GM19238 (cell line): Measurements from ENCODE around the gene SEZ6.

Source experiments
- DNase-seq: peaks from one replicate; pipeline ENCODE4 v3.0.0; 2011; ENCODE audit warnings: low spot score; ENCODE audit not compliant: insufficient read length

Gene SEZ6

DNA sequence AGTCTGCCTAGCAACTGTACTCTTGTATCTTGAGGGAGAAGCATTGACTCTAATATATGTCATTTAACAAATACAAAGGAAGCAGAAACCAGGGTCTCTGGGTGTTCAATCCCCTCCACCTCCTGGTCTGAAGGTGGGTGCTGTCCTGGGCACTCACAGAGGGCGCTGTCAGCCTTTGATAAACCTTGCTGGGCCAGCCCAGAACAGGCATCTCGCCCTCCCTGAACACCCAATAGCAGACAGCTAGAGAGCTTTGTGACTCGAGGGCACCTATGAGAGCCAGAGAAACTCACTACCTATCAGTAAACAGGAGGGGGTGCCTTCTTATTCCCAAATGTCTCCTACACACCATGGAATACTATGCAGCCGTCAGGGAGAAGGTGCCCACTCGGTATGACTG is 30.8 kb upstream of the SEZ6 start:
- no peak for DNase-seq

DNA sequence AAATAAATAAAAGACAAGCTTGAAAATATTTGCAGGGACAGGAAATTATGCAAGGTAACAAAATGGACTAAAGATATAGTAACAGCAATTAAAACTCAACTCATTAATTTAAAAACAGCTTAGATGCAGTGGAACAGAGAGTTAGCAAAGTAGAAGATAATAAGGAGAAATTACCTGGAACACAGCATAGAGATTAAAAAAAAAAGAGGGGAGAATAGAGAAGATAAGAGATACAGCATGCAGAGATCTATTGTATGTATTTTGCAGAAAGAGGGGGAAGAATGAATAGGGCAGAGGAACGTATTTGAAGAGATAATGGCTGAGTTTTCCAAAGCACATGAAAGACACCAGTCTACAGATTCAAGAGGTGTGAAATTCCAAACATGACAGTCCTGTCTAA is 28.7 kb upstream of the SEZ6 start:
- DNase-seq = no peak

DNA sequence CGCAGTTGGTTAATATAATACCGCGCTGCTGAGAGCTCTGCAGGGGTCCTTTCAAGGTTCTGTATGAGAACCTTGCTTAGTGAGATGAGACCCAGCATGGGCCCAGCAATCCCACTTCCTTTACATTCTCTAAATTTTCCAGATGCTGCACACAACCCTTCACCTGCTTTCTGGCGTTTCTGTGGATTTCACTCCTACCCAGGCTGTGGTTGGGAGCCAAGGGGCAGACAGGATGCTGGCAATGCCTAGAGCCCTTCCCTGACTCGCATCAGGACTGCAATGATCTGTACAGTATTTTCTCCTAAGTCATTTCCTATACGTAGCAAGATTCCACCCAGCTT is 27.0 kb upstream of the SEZ6 start:
- DNase-seq = no peak

DNA sequence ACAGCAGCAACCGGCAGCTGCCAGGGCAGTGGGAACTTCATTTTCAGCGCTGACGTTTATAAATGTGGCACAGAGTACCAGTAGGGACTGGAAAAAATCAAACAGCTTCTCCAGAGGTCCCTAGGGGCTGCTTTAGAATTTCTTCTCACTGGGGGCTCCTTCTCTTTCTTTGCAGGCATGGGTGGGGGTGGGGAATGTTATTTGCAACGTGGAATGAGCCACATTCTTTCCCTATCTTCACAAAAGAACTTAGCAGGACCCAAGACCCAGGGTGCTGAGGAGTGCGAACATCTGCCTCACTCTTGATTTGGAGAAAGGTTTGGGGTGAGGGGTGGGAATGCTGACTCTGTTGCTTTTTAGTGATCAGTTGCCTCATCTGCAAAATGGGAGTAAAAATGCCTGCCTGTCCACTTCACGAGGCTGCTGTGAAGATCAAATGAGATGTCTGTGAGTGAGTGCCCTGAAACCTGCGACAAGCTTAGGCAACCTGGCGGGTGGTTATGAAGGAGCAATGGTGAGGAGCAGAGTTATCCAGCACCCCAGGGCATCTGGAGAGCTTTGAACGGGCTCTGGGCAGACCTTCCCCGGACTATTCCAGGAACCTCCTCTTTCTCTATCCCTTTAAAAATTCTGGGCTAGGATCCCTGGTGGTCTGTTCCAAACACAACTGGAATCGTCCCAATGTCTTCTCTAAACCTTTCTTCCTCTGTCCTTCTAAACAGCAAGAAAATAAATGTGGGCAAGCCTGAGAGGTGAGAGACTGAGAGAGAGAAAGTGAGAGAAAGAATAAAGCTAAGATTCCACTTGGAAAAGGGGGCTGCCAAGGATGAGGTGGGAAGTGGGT is 26.4 kb upstream of the SEZ6 start:
- no peak for DNase-seq

DNA sequence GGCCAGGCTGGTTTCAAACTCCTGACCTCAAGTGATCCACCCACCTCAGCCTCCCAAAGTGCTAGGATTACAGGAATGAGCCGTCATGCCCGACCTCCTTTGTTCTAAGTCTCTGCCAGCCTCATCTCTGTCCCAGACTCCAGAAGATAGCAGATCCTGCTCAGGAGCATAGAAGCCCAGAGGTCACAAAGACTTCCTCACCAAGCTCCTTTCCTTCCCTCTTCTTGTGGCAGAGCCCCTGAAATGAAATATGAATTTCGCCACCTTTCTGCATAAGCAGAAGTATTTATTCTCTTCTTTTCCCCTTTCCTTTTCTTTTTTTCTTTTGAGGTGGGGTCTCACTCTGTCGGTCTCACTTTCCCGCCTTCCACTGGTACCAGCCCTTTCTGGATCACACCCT is 25.7 kb upstream of the SEZ6 start:
- no peak for DNase-seq

DNA sequence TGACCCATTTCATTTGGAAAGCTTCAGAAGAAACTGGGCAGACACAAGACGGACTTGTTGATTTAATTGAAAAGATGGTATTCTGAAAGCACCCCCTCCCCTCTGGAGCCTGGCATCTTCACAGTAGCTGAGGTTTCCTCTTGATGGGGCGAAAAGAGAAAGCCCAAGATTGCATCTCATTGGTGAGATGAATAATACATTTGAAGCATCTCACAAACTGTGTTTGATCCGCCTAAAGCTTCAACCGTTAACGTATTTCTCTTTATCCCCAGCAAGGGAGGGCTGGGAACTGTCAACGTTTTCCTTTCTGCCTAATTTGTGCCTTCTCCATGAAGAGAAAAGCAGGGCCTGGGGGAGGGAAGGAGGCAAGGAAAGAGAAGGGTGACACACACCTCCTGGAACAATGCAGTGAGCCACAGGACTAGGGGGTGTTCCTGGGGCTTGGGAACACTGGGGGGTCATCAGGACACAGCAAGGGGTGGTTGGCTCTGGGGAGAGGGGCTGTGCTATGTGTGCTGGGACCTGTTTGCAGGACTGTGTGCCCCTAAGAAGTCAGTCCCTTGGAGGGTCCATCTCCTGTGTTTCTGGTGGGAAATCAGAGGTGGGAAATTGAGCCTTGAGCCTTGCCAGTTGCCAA is 18.6 kb upstream of the SEZ6 start:
- no peak for DNase-seq

DNA sequence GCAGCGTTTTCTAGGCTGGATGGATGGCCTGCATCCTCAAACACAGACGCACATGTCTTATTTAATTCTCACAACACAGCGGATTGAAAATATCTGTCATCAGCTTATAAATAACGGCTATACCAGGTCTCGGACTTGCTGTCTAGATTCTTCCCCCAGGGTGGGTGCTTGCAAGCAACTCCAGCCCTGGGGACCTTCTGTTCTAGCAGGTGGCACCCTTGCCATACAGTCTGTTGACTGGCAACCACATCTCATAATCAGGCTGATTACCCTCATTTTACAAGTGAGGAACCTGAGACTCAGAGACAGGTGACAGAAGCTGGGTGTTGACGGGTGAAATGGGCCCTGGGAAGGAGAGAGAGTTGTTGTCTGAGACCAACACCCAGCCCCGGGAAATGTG is 16.2 kb upstream of the SEZ6 start:
- no peak for DNase-seq

DNA sequence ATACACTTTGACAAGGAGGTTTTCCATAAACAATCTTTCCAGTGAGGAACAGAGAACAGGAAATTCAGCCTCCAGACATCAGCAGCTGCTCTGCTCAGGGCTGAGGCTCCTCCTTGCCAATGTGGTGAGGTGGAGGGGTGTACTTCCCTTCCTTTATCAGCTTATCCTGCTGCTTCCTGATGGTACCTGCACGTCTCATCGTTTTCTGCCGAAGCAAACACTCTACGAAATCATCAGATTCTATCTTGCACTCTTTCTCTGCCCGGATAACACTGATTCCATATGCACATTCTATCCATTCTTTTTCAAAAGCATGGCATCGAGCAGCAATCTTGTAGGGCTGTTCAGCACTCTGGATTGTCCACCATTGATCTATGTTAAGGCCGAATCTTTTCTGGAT is 15.4 kb upstream of the SEZ6 start:
- DNase-seq = no peak

DNA sequence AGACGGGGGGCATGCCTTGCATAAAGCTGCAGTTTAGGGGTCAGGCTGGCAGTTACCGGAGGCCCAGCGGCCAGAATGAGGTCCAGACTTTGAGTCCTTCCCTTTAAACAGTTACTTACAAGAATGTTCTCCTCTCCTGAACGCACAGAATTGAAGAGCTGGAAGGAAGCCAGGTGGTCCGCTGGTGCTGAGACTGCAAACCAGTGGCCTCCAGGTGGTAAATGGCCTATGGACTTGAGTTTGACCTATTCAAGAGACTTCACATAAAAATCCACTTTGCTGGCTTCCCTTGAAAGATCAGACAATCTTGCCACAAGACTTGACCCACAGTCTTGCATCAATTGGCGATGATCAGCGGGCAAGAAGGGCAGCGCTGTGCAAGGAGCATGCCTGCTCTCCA is 14.7 kb upstream of the SEZ6 start:
- DNase-seq = no peak

DNA sequence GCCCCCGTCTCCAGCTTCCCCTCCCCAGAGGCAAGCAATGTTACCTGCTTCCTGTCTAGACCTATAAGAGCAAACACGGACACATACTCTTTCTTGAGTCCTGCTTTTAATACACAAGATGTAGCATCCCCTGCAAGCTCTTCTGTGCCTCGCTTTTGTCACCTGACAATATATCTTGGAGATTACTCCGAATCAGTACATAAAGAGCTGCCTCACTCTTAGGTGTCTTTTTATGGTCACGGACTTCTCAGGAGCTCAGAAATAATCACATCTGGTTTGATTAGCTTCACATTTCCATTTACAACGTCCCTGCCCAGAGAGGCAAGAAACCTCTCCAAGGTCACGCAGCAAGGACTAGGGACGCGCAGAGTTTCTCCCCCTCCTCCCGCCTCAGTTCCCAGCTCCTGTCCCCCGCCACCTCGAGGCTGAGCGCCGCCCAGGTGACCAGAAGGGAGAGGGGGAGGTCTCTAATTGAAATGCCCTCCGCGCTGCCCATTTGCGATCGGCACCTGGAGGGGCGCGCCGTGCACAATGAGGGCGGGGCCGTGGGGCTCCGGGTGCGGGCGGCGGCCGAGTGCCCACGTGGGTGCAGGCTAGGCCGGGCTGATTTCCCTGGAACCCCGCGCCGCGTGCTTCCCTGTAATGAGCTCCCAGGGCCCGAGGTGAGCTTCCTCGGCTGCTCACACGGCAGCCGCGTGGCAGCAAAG is 13.8 kb upstream of the SEZ6 start:
- DNase-seq = no peak

DNA sequence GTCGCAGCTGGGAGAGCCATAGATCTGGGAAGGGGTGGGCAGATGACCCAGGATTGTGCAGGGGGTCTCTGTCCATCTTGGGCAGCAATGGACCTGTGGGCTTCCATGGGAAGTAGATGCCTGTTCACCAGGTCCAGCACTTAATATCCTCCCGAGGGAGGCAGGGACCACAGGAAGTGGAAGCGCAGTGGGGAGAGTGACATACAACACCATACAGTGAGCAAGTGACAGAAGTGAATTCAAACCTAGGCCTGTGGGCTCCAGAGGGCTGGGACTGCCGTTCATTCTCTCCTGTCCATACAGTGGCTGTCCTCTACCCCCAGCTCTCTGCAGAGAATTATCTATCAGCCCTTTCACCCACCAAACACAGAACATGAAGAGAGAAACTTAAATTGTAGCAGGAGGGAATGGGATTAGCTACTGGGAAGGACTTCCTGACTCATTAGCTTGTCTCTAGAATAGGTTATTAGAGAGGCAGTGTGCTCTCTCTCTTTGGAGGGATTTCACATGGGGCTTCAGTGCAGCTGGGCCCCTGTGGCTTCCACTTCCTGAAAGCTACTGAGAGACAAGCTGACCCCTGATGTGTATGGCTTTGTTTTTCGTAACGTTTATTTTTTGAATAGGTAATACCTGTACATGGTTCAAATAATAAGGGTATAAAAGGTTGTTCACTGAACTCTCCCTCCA is 13.1 kb upstream of the SEZ6 start:
- DNase-seq = no peak

DNA sequence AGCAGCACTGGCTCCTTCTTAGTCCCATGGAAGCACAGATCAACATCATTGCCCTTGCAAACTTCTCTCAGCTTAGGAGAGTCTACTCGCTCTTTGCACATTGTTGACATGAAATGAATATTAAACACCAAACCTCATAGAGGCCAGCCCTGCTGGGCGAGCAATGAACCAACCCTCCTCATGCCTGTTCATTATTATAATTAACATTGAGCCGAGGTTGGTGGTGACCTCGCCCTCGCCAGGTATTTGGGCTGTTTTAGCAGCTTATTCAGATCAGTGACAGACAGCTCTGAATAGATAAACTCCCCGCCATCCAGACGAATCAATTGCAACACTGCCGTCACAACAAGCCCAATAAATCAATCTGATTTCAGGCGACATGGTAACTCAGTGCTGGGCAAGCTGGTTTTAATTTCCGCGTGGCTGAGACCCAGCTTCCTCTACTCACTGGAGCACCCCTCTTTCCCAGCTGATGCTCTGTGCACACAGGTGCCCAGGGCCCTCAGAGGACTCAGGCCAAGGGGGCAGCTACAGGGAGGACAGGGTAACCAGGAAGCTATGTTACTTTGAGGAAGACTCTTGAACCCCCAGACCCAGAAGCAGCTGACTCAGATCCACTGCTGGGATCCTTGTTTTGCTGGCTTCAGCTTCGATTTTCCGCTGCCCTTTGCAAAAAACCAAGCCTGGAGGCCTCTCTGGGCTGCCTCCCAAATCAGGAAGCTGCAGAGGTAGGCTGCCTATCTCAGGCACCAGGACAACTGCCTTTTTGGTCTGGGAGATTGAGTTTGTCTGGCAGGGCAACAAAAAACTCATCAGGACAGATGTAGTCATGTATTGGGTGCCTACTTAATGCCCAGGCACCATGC is 10.7 kb upstream of the SEZ6 start:
- no peak for DNase-seq

DNA sequence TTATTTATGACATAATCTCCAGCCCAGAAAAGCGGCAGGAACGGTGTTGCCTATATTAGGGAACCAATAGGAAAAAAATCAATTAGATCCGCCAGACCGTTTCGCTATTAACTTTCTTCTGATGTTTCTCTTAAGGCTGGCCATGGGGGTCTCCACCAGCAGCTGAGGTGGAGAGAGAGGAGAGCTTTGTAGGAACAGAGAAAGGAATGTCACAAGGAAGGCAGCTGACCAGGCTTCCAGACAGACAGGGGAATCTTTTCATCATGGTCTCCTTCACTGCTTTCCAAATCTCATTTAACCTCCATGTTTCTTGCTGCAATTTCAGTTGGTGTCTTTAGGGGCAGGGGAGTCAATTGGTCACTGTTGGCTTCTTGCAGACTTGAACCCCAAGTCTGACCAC is 8.9 kb upstream of the SEZ6 start:
- no peak for DNase-seq

DNA sequence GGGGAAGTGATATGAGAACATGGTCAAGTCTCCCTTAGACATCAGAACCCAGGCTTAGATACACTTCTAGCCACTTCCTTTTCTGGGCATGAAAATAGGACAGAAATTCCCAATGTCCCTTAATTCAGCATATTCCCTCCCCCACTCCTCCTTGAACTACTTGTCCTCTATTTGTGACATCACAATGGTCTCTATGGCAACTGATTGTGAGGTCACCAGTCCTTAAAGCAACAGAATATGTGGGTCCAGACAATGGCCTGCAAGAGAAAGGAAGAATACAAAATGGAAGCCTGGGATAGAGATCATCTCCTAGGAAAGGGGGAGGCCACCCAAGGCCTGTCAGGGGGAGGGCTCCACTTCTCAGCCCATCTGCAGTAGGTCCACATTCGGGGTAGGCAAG is 6.7 kb upstream of the SEZ6 start:
- no peak for DNase-seq

DNA sequence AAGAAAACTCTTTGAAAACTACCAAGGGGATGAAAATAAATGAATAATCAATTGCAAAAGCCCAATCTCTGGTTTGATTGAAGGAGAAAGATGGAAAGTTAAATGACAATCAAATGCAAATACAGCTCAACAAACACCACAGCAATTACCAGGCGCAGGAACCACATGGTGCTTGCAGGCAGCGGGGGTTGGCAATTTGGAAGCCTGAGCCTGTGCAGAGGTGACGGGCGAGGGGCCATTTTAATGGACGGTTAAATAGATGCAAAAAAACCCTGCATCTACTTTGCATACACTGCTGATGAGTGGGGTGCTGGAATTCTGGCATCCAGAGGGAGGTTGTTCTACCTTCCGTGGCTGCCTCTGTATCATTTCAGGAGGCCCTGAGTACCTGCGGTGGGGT is 4.8 kb upstream of the SEZ6 start:
- no peak for DNase-seq

DNA sequence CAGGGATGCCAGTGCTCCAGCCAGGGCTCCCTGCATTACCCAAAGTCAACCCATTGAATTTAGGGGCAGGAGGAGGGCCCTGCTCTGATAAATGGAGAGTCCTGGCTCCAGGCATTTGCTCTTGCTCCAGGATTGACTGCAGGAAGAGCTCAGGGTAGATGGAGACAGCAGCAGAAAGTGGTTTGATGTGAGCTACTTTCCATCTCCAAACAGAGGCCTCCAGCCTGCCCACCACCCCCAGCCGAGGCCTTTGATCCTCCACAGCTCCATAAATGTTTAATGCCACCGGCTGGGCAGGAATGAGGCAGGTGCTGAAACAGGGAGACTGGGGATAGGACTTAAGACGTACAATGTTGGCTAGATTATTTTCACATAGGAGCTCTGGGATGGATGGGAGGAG is 4.3 kb upstream of the SEZ6 start:
- no peak for DNase-seq

DNA sequence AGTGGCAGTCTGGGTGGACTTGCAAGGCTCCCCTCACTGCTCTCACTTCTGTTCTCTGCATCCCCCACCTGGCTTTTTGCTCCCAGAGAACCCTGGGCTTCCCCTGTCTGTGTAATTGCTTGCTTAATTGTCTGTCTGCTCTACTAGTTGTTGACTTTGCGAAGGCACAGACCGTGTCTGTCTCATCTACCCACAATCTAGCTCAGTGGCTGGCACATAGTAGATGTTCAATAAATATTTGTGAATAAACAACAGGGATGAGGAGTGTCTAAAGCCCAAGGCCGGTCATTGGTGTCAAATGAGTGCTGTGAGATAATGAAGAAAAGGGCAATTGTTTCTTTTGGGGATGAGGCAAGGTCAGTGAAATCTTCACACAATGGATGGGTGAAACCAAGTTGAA is 2.8 kb upstream of the SEZ6 start:
- DNase-seq = no peak

DNA sequence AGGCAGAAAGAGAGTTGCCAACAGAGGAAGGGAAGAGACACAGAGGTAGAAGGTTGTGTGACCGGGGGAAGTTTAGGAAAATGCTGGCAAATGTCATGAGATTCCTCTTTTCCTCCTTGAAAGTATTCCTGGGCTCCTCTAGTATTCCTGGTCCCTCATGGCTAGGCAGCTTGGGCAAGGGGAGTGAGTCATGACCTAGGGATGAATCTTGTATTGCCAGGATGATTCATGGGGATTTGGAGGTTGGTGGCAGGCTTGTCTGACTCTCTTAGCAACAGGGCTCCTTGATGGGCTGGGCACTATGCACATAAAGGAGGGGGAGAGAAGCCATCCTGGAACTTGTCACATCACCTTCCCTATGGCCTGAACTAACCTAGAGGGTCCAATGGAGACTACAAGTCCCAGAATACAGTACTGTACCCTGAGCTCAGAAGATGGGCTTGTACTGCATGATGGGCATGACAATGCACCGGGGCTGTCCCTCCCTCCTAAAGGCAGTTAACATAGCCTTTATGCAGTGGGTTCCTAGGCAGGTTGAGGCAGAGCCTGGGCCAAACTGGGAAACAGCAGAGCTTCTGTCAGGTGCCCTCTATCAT is 2.1 kb upstream of the SEZ6 start:
- no peak for DNase-seq

DNA sequence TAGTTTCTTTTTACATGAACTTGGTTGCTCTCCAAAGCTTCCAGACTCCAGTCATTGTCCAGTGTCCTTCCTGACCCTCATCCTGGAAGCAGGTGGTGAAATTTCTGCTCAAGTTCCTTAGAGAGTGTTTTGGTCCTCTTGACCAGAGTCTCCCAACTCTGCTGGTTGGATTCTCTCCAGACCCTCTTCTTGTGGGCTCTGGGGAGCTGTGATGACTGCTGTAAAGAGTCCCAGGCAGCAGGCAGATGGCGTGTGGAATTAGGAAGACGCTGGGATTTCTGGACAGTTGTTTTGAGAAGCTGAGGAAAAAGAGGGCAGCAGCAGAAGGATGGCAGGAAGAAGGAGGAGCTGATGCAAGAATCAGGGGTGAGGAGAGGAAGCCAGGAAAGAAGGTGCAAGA is 1.6 kb upstream of the SEZ6 start:
- DNase-seq = no peak

DNA sequence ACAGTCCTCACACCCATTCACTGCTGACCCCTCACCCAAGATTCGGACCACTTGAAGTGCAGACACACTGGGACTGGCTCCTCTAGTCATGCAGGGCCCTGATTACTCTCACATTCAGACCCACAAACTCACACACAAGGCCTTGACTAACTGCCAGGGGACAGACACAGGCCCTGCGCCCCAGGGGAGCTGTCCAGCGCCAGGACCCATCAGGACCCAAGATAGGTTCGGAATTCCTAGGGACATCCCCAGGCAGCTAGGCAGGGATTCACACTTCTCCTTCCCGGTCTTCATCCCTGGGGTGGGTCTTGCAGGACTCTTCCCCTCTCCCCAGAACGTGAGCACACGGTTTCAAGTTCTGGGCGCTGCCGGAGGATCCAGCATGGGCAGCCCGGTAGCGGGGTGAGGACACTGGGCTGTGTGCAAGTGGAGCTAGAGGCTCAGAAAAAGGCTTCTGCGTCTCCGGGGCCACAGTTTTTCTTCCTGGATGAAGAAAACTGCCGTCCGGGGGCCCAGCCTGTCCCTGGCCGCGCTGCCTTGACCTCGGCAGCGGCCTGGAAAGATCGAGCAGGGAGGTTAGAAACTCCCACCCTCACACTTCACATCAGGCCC is 1.6 kb downstream of the SEZ6 start:
- no peak for DNase-seq
